SH-SY5Y (cell line): Measurements from ENCODE around the gene CRACR2A.

Experiments
- GATA2 ChIP-seq: IDR thresholded peaks from 2 replicates; pipeline ENCODE4 v1.6.1; 2011; ENCODE audit warnings: mild to moderate bottlenecking, low read depth, low read length
- GATA3 ChIP-seq: IDR thresholded peaks from 2 replicates; pipeline ENCODE4 v1.6.1; 2011; ENCODE audit warnings: low read depth, mild to moderate bottlenecking, low read length, moderate library complexity

DNA sequence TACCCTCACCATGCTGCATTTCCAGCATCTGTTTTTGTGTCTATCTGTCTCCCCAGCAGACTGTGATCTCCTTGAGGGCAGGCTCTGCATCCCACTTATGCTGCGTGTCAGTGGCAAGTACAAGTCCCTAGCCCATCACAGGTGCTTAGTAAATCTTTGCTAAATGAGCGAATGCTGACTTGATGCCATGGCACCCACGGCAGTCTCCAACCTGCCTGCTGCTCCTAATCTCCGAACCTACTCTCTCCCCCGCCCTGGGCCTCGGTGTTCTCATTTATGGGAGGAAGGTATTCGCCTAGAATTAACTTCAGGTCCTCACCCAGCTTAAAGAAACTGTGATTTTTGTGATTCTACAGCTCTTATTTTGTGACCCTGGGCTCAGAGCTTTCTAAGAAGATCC lies 152.0 kb downstream of the CRACR2A start:
- TF ChIP-seq GATA2 (no peak), GATA3 (no peak)
